Testis (tissue), 2 donors: ENCODE measurements around the gene CRTAC1.

Experiments
- CTCF ChIP-seq, 3 experiments: fragments of 450-650 bp in 2 of 3; fragments of 200-600 bp in 1 of 3; sonication (generic) in 1 of 3; IDR thresholded peaks; one replicate each; pipeline ENCODE4 v1.5.1; 2016 to 2019; ENCODE audit warnings: antibody characterized with exemption in 3 of 3, mild to moderate bottlenecking in 2 of 3, moderate library complexity in 1 of 3
- POLR2A ChIP-seq: fragments of 450-650 bp; IDR thresholded peaks from one replicate; pipeline ENCODE4 v1.6.1; 2017; ENCODE audit warnings: antibody characterized with exemption, mild to moderate bottlenecking, moderate library complexity

GRCh38 chr10:98047009-98047741 is 16.8 kb upstream of the CRTAC1 start:
- no peak for TF ChIP-seq CTCF (IDR thresholded peaks at IDR 0.05)
- TF ChIP-seq POLR2A: no peak
